Activated CD8-positive, alpha-beta memory T cell treated with anti-CD3 and anti-CD28 coated beads for 36 hours (primary cell): Measurements from ENCODE around the gene DOK6. TPM values are rescaled to one million over a fixed set of nuclear protein-coding genes. Genes with fewer than 3 reads are reported as not detected.

Experiments used
- CTCF ChIA-PET: fragments of 350-600 bp; sonication (Branson Sonifier 250); formaldehyde crosslinking; loops from one replicate; lab custom pipeline; 2021; ENCODE audit warnings: antibody characterized with exemption; lab: Charles Lee
- POLR2A ChIA-PET: fragments of 350-600 bp; sonication (Branson Sonifier 250); formaldehyde crosslinking; loops from one replicate; lab custom pipeline; 2021; ENCODE audit warnings: antibody characterized with exemption; lab: Charles Lee
- total RNA-seq, 2 experiments: library from RNA; stranded (reverse); gene quantifications; one replicate each; pipeline ENCODE4 v1.2.3, GENCODE V29; 2021

DOK6 gene
- total RNA-seq, 2 experiments from 2014 or later = not detected

- ChIA-PET POLR2A (no interaction called here), CTCF (no interaction called here)
Observed at GRCh38 chr18:69411199-69411598, 10.5 kb downstream of the DOK6 start.

- CTCF ChIA-PET = no interaction called here
Observed at GRCh38 chr18:69414184-69414583, 13.5 kb downstream of the DOK6 start.

GRCh38 chr18:69432847-69433246 lies 32.2 kb downstream of the DOK6 start:
- POLR2A ChIA-PET = no interaction called here

More at GRCh38 chr18:69414184-69414583, 13.5 kb downstream of the DOK6 start:
- POLR2A ChIA-PET = no interaction called here

GRCh38 chr18:69435000-69435399 lies 34.3 kb downstream of the DOK6 start:
- ChIA-PET POLR2A (no interaction called here), CTCF (no interaction called here)

More at GRCh38 chr18:69432847-69433246, 32.2 kb downstream of the DOK6 start:
- CTCF ChIA-PET = no interaction called here

- ChIA-PET POLR2A (interaction anchor here (0.6 kb wide), 1 partner anchor 477 kb away, joined by 3 read pairs; no protein-coding TSS in a partner anchor), CTCF (no interaction called here)
Observed at GRCh38 chr18:69444221-69444620, 43.5 kb downstream of the DOK6 start.

GRCh38 chr18:69447886-69448285 lies 47.2 kb downstream of the DOK6 start:
- CTCF ChIA-PET = no interaction called here
- POLR2A ChIA-PET = no interaction called here

- ChIA-PET POLR2A (interaction anchor here (0.7 kb wide), 1 partner anchor 130 kb away, joined by 17 read pairs; no protein-coding TSS in a partner anchor), CTCF (no interaction called here)
Observed at GRCh38 chr18:69455125-69455524, 54.4 kb downstream of the DOK6 start.

GRCh38 chr18:69469444-69469919 lies 68.8 kb downstream of the DOK6 start:
- CTCF ChIA-PET = interaction anchor here (0.7 kb wide), 1 partner anchor 401 kb away, joined by 3 read pairs; no protein-coding TSS in a partner anchor
- POLR2A ChIA-PET = interaction anchor here (0.6 kb wide), 1 partner anchor 61 kb away, joined by 4 read pairs; no protein-coding TSS in a partner anchor

GRCh38 chr18:69480460-69480859 lies 79.8 kb downstream of the DOK6 start:
- ChIA-PET CTCF (no interaction called here), POLR2A (no interaction called here)

GRCh38 chr18:69483574-69483973 lies 82.9 kb downstream of the DOK6 start:
- CTCF ChIA-PET = no interaction called here
- POLR2A ChIA-PET = no interaction called here

- ChIA-PET POLR2A (no interaction called here), CTCF (no interaction called here)
Observed at GRCh38 chr18:69484699-69485396, 84.2 kb downstream of the DOK6 start.

GRCh38 chr18:69487488-69488394 lies 87.1 kb downstream of the DOK6 start:
- ChIA-PET CTCF (no interaction called here), POLR2A (no interaction called here)

GRCh38 chr18:69490072-69490471 lies 89.4 kb downstream of the DOK6 start:
- ChIA-PET POLR2A (no interaction called here), CTCF (no interaction called here)

GRCh38 chr18:69490813-69491212 lies 90.1 kb downstream of the DOK6 start:
- POLR2A ChIA-PET = no interaction called here
- CTCF ChIA-PET = no interaction called here

GRCh38 chr18:69491576-69491975 lies 90.9 kb downstream of the DOK6 start:
- ChIA-PET POLR2A (no interaction called here), CTCF (no interaction called here)

- POLR2A ChIA-PET = interaction anchor here (0.5 kb wide), 1 partner anchor 331 kb away, joined by 5 read pairs; no protein-coding TSS in a partner anchor
- CTCF ChIA-PET = interaction anchor here (0.5 kb wide), 1 partner anchor 594 kb away, joined by 3 read pairs; no protein-coding TSS in a partner anchor
Observed at GRCh38 chr18:69492861-69493260, 92.2 kb downstream of the DOK6 start.

GRCh38 chr18:69494841-69495240 lies 94.2 kb downstream of the DOK6 start:
- POLR2A ChIA-PET = no interaction called here
- CTCF ChIA-PET = no interaction called here

GRCh38 chr18:69495338-69495737 lies 94.7 kb downstream of the DOK6 start:
- POLR2A ChIA-PET = no interaction called here
- CTCF ChIA-PET = no interaction called here

GRCh38 chr18:69495841-69496533 lies 95.3 kb downstream of the DOK6 start:
- ChIA-PET CTCF (no interaction called here), POLR2A (no interaction called here)
